Measurements from ENCODE around the gene PSPH.

- TF ChIP-seq YY1 (IDR thresholded peaks at IDR 0.05; ENCODE audit: insufficient read depth, insufficient read length) (no peak), ZNF274 (IDR thresholded peaks at IDR 0.05; ENCODE audit: low read depth, low read length) (no peak), SUZ12 (IDR thresholded peaks at IDR 0.05; ENCODE audit: extremely low read depth, insufficient read depth, insufficient read length) (no peak)
Observed at GRCh38 chr7:55966851-55967250, 84.4 kb downstream of the PSPH start.
